Endothelial cell of umbilical vein (primary cell): Measurements from ENCODE around the gene EXOC1L. TPM values are rescaled to one million over a fixed set of nuclear protein-coding genes. Genes with fewer than 3 reads are reported as not detected.

Experiments used
- BruUV-seq: library from RNA; stranded (reverse); fragments of 400-500 nt; replicated peaks from 2 replicates; lab custom pipeline; 2021; lab: Mats Ljungman, UMichigan
- CTCF ChIA-PET: fragments of 300-600, 350-600 bp; sonication (Branson Sonifier 250); formaldehyde crosslinking; loops from one replicate; lab custom pipeline; 2021; ENCODE audit warnings: antibody characterized with exemption, inconsistent platforms; lab: Charles Lee
- POLR2A ChIA-PET: fragments of 300-600, 350-600 bp; sonication (Branson Sonifier 250); formaldehyde crosslinking; loops from one replicate; lab custom pipeline; 2021; ENCODE audit warnings: antibody characterized with exemption, inconsistent platforms; lab: Charles Lee
- DNase-seq: peaks from one replicate; pipeline ENCODE4 v3.0.0-alpha.2; 2011; ENCODE audit warnings: low read depth, low spot score
- FAIRE-seq: peaks from 2 replicates; lab custom pipeline; 2011; peaks lifted over from hg19 to GRCh38; lab: Jason Lieb, UNC
- H2AFZ ChIP-seq: 2 replicates; pipeline ENCODE4 v1.6.0; 2012; ENCODE audit warnings: low read depth, low read length, control low read depth, inconsistent platforms
- H3K27ac ChIP-seq: 2 replicates; pipeline ENCODE4 v1.5.1; 2011; ENCODE audit warnings: low read depth, mild to moderate bottlenecking, control low read depth, low read length, moderate library complexity; ENCODE audit not compliant: insufficient read depth
- H3K27me3 ChIP-seq, 2 experiments: 2 replicates each; pipeline versions ENCODE4 v1.6.0 to v1.6.1; 2011; ENCODE audit warnings: low read length in 2 of 2, mixed read lengths in 1 of 2; ENCODE audit not compliant: control insufficient read depth in 2 of 2, insufficient read depth in 2 of 2
- H3K36me3 ChIP-seq, 2 experiments: 2 replicates in 1 of 2; 3 replicates in 1 of 2; pipeline ENCODE4 v1.5.1; 2011; ENCODE audit warnings: low read length in 2 of 2, mild to moderate bottlenecking in 1 of 2, moderate library complexity in 1 of 2; ENCODE audit not compliant: control insufficient read depth in 2 of 2, insufficient read depth in 2 of 2; ENCODE audit errors: extremely low read depth in 1 of 2
- H3K4me1 ChIP-seq: 3 replicates; pipeline ENCODE4 v1.5.1; 2011; ENCODE audit warnings: mild to moderate bottlenecking, low read length; ENCODE audit not compliant: control insufficient read depth, insufficient read depth; ENCODE audit errors: extremely low read depth
- H3K4me2 ChIP-seq: 2 replicates; pipeline ENCODE4 v1.6.1; 2011; ENCODE audit warnings: low read length, control low read depth, mixed read lengths; ENCODE audit not compliant: insufficient read depth
- H3K4me3 ChIP-seq, 3 experiments: fragments of 200-600 bp in 1 of 3; sonication (generic), shearing (Covaris generic) in 1 of 3; replicated peaks in 1 of 3; 2 replicates each; pipeline ENCODE4 v1.5.1; 2011 to 2016; ENCODE audit warnings: control low read depth in 3 of 3, low read length in 3 of 3, mild to moderate bottlenecking in 2 of 3, inconsistent platforms in 1 of 3, low read depth in 1 of 3, moderate library complexity in 1 of 3; ENCODE audit not compliant: insufficient read depth in 1 of 3
- H3K79me2 ChIP-seq: 2 replicates; pipeline ENCODE4 v1.6.0; 2012; ENCODE audit warnings: low read length, inconsistent platforms; ENCODE audit not compliant: control insufficient read depth, insufficient read depth
- H3K9ac ChIP-seq: replicated peaks from 2 replicates; pipeline ENCODE3; 2011; ENCODE audit warnings: low read length, control low read depth; ENCODE audit not compliant: insufficient read depth; ENCODE audit errors: extremely low read depth
- H3K9me1 ChIP-seq: replicated peaks from 3 replicates; pipeline ENCODE4 v1.6.0; 2011; ENCODE audit warnings: mild to moderate bottlenecking, low read length; ENCODE audit not compliant: control insufficient read depth, insufficient read depth; ENCODE audit errors: extremely low read depth
- H3K9me3 ChIP-seq: replicated peaks from 2 replicates; pipeline ENCODE4 v1.5.1; 2012; ENCODE audit warnings: low read length, inconsistent platforms; ENCODE audit not compliant: control insufficient read depth, insufficient read depth
- H4K20me1 ChIP-seq: replicated peaks from 2 replicates; pipeline ENCODE3; 2011; ENCODE audit warnings: mild to moderate bottlenecking, low read length; ENCODE audit not compliant: control insufficient read depth, insufficient read depth; ENCODE audit errors: extremely low read depth
- EZH2 ChIP-seq: IDR thresholded peaks from 2 replicates; pipeline ENCODE4 v1.6.1; 2012; ENCODE audit warnings: borderline replicate concordance, low read depth, mild to moderate bottlenecking, moderate library complexity, low read length, inconsistent platforms; ENCODE audit not compliant: severe bottlenecking
- FOS ChIP-seq: IDR thresholded peaks from 2 replicates; pipeline ENCODE4 v1.6.1; 2011; ENCODE audit warnings: mild to moderate bottlenecking, low read length, moderate library complexity, borderline replicate concordance; ENCODE audit not compliant: insufficient read depth
- GATA2 ChIP-seq: IDR thresholded peaks from 2 replicates; pipeline ENCODE4 v1.7.0; 2011; ENCODE audit warnings: low read depth, mild to moderate bottlenecking, moderate library complexity, mixed read lengths, low read length; ENCODE audit not compliant: insufficient read length, insufficient read depth
- JUN ChIP-seq: IDR thresholded peaks from 2 replicates; pipeline ENCODE4 v1.6.1; 2011; ENCODE audit warnings: borderline replicate concordance, low read depth; ENCODE audit not compliant: insufficient read length, insufficient read depth
- MYC ChIP-seq: IDR thresholded peaks from one replicate; pipeline ENCODE4 v1.6.1; 2011; ENCODE audit warnings: mild to moderate bottlenecking, low read depth, low read length
- POLR2A ChIP-seq: IDR thresholded peaks from 2 replicates; pipeline ENCODE4 v1.6.1; 2012; ENCODE audit warnings: low read depth, mild to moderate bottlenecking, control low read depth, low read length
- POLR2AphosphoS5 ChIP-seq: IDR thresholded peaks from 2 replicates; pipeline ENCODE4 v1.6.1; 2012; ENCODE audit warnings: low read depth, mild to moderate bottlenecking, control low read depth, low read length, moderate library complexity; ENCODE audit not compliant: insufficient read depth
- dilution Hi-C: fragments of 300-500 bp; cut with MboI; formaldehyde crosslinking; loops from one replicate; pipeline ENCODE4 v1.15.0; 2019; ENCODE audit warnings: low sequenced_read_pairs; ENCODE audit not compliant: extremely low pct_ligation_motif_present
- intact Hi-C: fragments of 100-400 bp; cut with micrococcal nuclease; formaldehyde crosslinking; loops from one replicate; pipeline ENCODE4 v1.10.0; 2022
- polyA plus RNA-seq, 4 experiments: library from polyadenylated mRNA; depleted of rRNA in 3 of 4; stranded (reverse) in 3 of 4; unstranded in 1 of 4; fragments of >200 nt; gene quantifications; 2 replicates each; pipeline versions ENCODE4 v1.2.1 to v1.2.3, GENCODE V29; 2011 to 2012; ENCODE audit warnings: missing spikeins in 1 of 4
- total RNA-seq: library from RNA; stranded (reverse); gene quantifications from 2 replicates; pipeline ENCODE4 v1.2.3, GENCODE V29; 2021
- TF ChIP-seq, protein P1 (sequence below): IDR thresholded peaks from 2 replicates; pipeline ENCODE4 v1.6.1; 2011; ENCODE audit not compliant: insufficient read depth, insufficient read length
- TF ChIP-seq, protein P2 (sequence below), 2 donors: IDR thresholded peaks; 1 replicate in 1 of 2; 2 replicates in 1 of 2; pipeline ENCODE4 v1.5.1; 2011; ENCODE audit warnings: low read length in 2 of 2, mild to moderate bottlenecking in 2 of 2, moderate library complexity in 2 of 2, control low read depth in 1 of 2, inconsistent platforms in 1 of 2, low read depth in 1 of 2; ENCODE audit not compliant: insufficient read depth in 1 of 2; ENCODE audit errors: extremely low read depth in 1 of 2

EXOC1L gene
- total and polyA plus RNA-seq, 2 donors (not counting 3 experiments of a cell fraction or from before 2014, with no cell fraction given): not detected

DNA sequence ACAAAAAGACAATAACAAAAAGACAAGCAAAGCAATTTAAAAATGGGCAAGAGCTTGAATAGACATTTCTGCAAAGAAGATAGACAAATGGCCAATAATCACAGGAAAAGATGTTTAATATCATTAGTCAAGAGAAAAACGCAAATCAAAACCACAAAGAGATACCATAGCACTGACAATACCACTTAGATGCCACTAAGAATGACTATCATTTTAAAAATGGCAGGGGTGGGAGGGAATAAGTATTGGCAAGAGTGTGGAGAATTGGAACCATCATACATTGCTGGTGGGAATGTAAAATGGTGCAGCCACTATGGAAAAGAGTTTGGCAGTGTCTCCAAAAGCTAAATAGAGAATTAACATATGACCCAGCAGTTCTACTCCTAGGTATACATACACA lies 18.8 kb downstream of the EXOC1L start:
- no peaks in the 10 kb centered on the region for H3K9me3 ChIP-seq
- TF ChIP-seq EZH2 (no peak), FOS (no peak), POLR2A (no peak), JUN (no peak), POLR2AphosphoS5 (no peak), MYC (no peak), GATA2 (no peak)
- TF ChIP-seq, protein P1, sequence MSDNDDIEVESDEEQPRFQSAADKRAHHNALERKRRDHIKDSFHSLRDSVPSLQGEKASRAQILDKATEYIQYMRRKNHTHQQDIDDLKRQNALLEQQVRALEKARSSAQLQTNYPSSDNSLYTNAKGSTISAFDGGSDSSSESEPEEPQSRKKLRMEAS: no peak
- TF ChIP-seq, protein P2, sequence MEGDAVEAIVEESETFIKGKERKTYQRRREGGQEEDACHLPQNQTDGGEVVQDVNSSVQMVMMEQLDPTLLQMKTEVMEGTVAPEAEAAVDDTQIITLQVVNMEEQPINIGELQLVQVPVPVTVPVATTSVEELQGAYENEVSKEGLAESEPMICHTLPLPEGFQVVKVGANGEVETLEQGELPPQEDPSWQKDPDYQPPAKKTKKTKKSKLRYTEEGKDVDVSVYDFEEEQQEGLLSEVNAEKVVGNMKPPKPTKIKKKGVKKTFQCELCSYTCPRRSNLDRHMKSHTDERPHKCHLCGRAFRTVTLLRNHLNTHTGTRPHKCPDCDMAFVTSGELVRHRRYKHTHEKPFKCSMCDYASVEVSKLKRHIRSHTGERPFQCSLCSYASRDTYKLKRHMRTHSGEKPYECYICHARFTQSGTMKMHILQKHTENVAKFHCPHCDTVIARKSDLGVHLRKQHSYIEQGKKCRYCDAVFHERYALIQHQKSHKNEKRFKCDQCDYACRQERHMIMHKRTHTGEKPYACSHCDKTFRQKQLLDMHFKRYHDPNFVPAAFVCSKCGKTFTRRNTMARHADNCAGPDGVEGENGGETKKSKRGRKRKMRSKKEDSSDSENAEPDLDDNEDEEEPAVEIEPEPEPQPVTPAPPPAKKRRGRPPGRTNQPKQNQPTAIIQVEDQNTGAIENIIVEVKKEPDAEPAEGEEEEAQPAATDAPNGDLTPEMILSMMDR (IDR thresholded peaks at IDR 0.05; ENCODE audit: extremely low read depth in 1 of 2, insufficient read depth in 1 of 2, low read depth in 1 of 2, low read length in 2 of 2): no peak
- POLR2A ChIA-PET: no interaction called here
- H3K4me3 ChIP-seq: no peak overlapping the region
- no peak overlapping the region for H3K27ac ChIP-seq
- no peaks in the 10 kb centered on the region for H3K4me1 ChIP-seq
- H2AFZ ChIP-seq: no peak overlapping the region
- FAIRE-seq (no peak), DNase-seq (no peak)
- no TSS peak for BruUV-seq
- H3K9me1 ChIP-seq: no peaks in the 10 kb centered on the region
- H3K4me2 ChIP-seq: no peak overlapping the region
- H3K27me3 ChIP-seq: peaks cover 0 to 23% of the 10 kb centered on the region in 2 experiments
- no peaks in the 10 kb centered on the region for H4K20me1 ChIP-seq
- CTCF ChIA-PET: no interaction called here
- intact Hi-C loops: loop anchor here (5.0 kb wide), 1 partner anchor 399 kb away; no protein-coding TSS in a partner anchor
- no peaks in the 10 kb centered on the region for H3K79me2 ChIP-seq
- no peak overlapping the region for H3K9ac ChIP-seq
- no peaks in the 10 kb centered on the region for H3K36me3 ChIP-seq
- dilution Hi-C loops: no loop called here
